ENCODE measurements around the gene CPXM1. TPM values are rescaled to one million over a fixed set of nuclear protein-coding genes. Genes with fewer than 3 reads are reported as not detected.

The CPXM1 gene
- total RNA-seq, 4 donors from 2014 or later: 1.9 to 7.1 (median 2.3) TPM; not detected in 1

DNA sequence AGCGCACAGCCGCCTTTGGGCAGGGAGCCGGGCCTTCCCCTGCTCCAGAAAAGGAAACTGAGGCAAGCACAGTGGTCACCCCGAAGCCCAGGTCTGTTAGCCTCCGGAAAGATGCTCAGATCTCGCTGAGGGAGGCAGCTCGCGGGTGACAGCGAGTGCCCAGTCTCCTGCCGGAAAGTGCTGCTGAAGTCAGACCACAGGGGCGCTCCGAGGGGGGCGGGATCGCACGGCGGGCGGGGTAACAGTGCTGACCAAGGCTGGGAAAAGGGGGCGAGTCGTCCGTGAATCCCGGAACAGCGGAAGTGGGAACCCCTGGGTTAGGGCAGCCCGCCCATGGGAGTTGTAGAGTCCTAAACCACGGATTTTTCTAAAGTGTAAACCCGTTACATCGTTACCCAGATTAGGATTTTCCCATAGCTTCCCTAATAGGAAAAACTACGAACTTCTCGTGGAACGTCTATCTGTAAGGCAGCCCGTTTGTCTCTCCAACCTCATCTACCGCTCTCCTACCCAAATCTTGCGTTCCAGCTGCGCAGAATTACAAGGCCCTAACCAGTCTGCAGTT is 40.6 kb upstream of the CPXM1 start:
- no peaks in the 10 kb centered on the region for H3K27me3 ChIP-seq
- peak overlapping the region; percentile 83 to 88 for H3K4me3 ChIP-seq
- H3K4me1 ChIP-seq: peaks cover 0 to 28% (median 3%) of the 10 kb centered on the region in 3 donors
- H3K36me3 ChIP-seq: peaks cover 0 to 30% of the 10 kb centered on the region in 2 donors
- no peak for TF ChIP-seq POLR2AphosphoS5 (IDR thresholded peaks at IDR 0.05)
- TF ChIP-seq, protein P1, sequence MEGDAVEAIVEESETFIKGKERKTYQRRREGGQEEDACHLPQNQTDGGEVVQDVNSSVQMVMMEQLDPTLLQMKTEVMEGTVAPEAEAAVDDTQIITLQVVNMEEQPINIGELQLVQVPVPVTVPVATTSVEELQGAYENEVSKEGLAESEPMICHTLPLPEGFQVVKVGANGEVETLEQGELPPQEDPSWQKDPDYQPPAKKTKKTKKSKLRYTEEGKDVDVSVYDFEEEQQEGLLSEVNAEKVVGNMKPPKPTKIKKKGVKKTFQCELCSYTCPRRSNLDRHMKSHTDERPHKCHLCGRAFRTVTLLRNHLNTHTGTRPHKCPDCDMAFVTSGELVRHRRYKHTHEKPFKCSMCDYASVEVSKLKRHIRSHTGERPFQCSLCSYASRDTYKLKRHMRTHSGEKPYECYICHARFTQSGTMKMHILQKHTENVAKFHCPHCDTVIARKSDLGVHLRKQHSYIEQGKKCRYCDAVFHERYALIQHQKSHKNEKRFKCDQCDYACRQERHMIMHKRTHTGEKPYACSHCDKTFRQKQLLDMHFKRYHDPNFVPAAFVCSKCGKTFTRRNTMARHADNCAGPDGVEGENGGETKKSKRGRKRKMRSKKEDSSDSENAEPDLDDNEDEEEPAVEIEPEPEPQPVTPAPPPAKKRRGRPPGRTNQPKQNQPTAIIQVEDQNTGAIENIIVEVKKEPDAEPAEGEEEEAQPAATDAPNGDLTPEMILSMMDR (IDR thresholded peaks at IDR 0.05): peak in 1 of 4 experiments; percentile 5
- no peaks in the 10 kb centered on the region for H3K9me3 ChIP-seq
- peak; percentile 72 for ATAC-seq
- 1 to 6% methylated on average over 10 to 17 of the region's 33 CpGs for WGBS, 2 donors (ENCODE audit: low coverage in 1 of 2)
- peak overlapping the region; percentile 83 to 92 (median 90) for H3K27ac ChIP-seq

DNA sequence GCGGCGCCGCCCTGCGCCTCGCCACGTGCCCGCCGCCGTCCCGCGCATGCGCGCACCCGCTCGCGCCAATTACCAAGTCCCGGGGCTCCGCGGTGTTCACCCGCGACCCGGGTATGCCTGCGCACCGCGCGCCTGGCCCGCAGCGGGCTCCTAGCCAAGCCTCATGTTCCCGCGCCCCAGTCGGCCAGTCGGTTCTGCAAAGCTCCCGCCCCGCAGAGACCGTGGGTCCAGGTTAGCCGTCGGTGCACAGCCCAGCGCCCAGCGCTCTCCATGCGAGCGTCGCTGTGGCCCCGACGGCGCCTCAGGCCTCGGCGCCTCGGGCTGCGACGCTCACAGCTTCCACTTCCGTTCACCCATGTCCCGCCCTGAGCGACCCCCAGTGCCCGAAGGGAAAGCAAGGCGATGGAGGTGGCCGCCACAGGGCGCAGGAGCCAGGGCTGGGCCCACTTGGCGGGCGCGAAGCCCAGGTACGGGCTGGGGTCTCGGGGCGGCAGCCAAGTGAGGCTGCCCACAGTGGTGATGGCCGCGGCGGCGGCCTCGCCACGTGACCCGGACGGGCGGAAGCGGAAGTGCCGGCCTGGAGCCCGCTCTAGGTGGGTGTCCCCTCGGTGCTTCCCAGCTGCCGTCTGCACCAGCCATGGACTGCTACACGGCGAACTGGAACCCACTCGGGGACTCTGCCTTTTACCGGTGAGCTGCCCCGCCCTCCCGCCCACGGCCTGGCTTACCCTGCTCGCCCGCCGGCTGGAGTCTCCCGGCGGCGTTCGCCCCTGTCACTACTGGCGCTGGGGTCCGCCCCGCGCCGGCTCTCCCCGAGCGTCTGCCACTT is 39.9 kb upstream of the CPXM1 start, which contains the start of the genes PCED1A and VPS16:
Gene PCED1A (minus strand): TSS at position 518 of the 829 bp plus-strand sequence. CDS start 743 bp downstream, outside the sequence.
Gene VPS16 (plus strand): TSS at position 608 of the 829 bp plus-strand sequence. CDS start 30 bp downstream, at position 638.
- no CpG with 5 or more reads among the region's 98 CpGs for WGBS, 2 donors (ENCODE audit: low coverage in 1 of 2)
- TF ChIP-seq, protein P1 (IDR thresholded peaks at IDR 0.05): peak in 1 of 4 experiments; percentile 25
- TF ChIP-seq POLR2AphosphoS5 (IDR thresholded peaks at IDR 0.05) (peak; percentile 81), EP300 (IDR thresholded peaks at IDR 0.05) (no peak), POLR2A (IDR thresholded peaks at IDR 0.05) (peak; percentile 57 to 61)
- Histone ChIP-seq H3K27me3 (no peaks in the 10 kb centered on the region), H3K4me1 (peaks cover 0 to 28% (median 3%) of the 10 kb centered on the region in 3 donors), H3K36me3 (peaks cover 0 to 37% of the 10 kb centered on the region in 2 donors), H3K9me3 (no peaks in the 10 kb centered on the region), H3K4me3 (peak within 1 kb of the TSS; percentile 83 to 88), H3K27ac (peak within 1 kb of the TSS; percentile 83 to 92 (median 90))
- peak; percentile 96 for ATAC-seq

DNA sequence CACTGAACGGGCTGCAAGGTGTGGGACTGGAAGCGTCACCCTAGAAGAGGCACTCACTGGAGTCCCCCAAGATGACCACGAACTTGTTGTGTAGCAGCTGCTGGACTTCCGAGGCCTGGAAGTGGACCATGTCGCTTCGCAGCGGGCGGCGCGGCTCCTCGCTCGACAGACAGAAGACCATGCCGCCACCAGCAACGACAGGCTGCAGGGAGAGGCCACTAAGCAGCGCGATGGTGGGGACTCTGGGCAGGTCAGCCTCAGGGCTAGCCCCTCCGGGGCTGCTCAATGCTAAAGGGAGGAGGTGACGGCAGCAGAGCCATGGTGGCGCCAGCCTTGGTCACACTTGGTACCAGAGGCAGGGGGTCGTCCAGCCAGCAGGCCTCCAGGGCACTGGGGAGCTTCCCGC is 39.3 kb upstream of the CPXM1 start:
- peak overlapping the region in 3 of 4 donors; percentile 89 to 92 (median 92) for H3K27ac ChIP-seq
- 88 to 90% methylated on average over 6 to 12 of the region's 21 CpGs for WGBS, 2 donors (ENCODE audit: low coverage in 1 of 2)

DNA sequence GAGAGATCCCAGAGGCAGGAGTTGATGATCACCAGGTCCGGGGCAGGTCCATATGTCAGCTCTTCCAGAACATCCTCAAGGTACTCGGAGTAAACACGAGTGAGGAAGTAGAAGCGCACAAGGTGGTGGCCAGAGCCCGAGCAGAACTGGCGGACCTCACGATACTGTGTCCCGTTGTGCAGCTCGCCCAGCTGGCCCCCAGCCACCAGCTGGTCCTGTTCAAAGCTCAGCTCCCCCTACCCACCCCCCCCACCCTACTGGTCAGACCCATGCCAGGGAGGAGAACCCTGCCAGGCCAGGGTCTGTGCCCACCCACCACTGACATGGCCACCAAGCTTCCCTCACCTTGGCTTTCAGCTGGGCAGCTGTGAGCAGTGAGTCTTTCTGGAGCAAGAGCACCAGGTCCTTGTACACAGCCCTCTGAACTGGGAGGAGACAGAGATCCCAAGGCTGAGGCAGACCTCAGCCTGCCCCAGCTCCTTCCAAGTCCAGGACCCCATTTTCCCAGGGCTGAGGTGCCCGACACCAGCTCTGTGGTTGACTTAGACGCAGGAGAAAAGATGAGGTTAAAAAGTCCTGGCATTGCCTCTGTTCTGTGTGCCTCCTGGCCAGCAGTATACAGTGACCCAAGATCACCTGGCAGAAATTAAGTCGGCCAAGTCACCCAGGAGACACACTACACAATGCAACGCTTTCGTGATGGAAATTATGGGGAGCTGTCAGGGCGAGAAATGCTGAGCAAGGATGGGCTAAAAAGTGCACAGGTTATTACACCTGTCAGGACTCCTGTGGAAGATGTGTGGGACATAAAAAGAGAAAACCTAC is 38.6 kb upstream of the CPXM1 start:
- H3K27ac ChIP-seq: no peak overlapping the region
- H3K4me1 ChIP-seq: peaks cover 0 to 28% (median 3%) of the 10 kb centered on the region in 3 donors
- ATAC-seq: no peak
- no peak for TF ChIP-seq POLR2A (IDR thresholded peaks at IDR 0.05)
- TF ChIP-seq, protein P1 (IDR thresholded peaks at IDR 0.05): no peak
- no peak for TF ChIP-seq POLR2AphosphoS5 (IDR thresholded peaks at IDR 0.05)
- no peak for TF ChIP-seq EP300 (IDR thresholded peaks at IDR 0.05)
- no peaks in the 10 kb centered on the region for H3K9me3 ChIP-seq
- H3K36me3 ChIP-seq: peaks cover 0 to 47% of the 10 kb centered on the region in 2 donors
- H3K4me3 ChIP-seq: peak overlapping the region in 1 of 2 donors; percentile 88
- 95% methylated on average over 6 of the region's 15 CpGs; no CpG with 5 or more reads in 1 of the 2 donors for WGBS, 2 donors (ENCODE audit: low coverage in 1 of 2)
- no peaks in the 10 kb centered on the region for H3K27me3 ChIP-seq

More for the DNA sequence above, 39.3 kb upstream of the CPXM1 start:
- TF ChIP-seq EP300 (IDR thresholded peaks at IDR 0.05) (no peak), POLR2A (IDR thresholded peaks at IDR 0.05) (no peak), POLR2AphosphoS5 (IDR thresholded peaks at IDR 0.05) (no peak)
- TF ChIP-seq, protein P1 (IDR thresholded peaks at IDR 0.05): no peak
- H3K9me3 ChIP-seq: no peaks in the 10 kb centered on the region
- H3K36me3 ChIP-seq: peaks cover 0 to 43% of the 10 kb centered on the region in 2 donors
- H3K4me1 ChIP-seq: peaks cover 0 to 28% (median 3%) of the 10 kb centered on the region in 3 donors
- H3K27me3 ChIP-seq: no peaks in the 10 kb centered on the region
- peak overlapping the region; percentile 83 to 88 for H3K4me3 ChIP-seq
- ATAC-seq: no peak
